Measurements from ENCODE around the gene CDC42EP2. TPM values are rescaled to one million over a fixed set of nuclear protein-coding genes. Genes with fewer than 3 reads are reported as not detected.

Gene CDC42EP2
- total RNA-seq, 2 donors from 2014 or later = 7.7 to 8.7 TPM

DNA sequence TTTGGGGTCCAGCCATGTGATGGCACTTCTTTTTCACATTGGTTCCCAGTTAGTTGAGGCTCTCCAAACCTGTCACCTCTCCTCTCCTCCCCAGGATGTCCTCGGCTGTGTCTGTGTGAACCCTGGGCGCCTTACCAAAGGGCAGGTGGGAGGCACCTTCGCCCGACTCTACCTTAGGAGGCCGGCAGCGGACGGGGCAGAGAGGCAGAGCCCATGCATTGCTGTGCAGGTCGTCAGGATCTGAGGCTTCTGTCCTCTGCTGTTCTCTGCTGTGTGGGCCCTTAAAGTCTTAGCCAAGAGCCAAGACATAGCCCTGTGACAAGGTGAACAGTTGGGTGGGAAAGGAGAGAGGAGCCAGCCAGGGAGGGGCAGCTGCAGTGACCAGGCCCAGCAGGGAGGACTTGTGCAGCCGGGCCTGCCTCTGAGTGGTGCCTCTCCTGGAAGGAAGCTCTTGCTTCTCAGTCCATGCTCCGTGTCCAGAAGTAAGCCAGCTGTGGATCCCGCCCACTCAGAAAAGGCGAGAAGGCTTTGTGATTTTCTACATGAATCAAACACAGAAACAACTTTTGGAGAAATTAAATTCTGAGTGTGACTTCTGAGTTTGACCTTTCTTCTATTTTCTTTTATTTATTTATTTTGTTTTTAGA lies 17.5 kb upstream of the CDC42EP2 start:
- no peak for TF ChIP-seq POLR2A (IDR thresholded peaks at IDR 0.05)
- no peak for TF ChIP-seq CTCF (IDR thresholded peaks at IDR 0.05)
- TF ChIP-seq POLR2AphosphoS5 (IDR thresholded peaks at IDR 0.05) = no peak
- H3K4me1 ChIP-seq (replicated peaks) = peaks cover 2% of the 10 kb centered on the region
- 80% methylated on average over 10 of the region's 12 CpGs for WGBS
- intact Hi-C loops (cut with DNase I) = no loop called here
- H3K27me3 ChIP-seq (replicated peaks; ENCODE audit: insufficient read depth) = no peaks in the 10 kb centered on the region
- peak overlapping the region; percentile 33 to 48 for H3K27ac ChIP-seq
- H3K9me3 ChIP-seq = no peaks in the 10 kb centered on the region
- H3K36me3 ChIP-seq = no peaks in the 10 kb centered on the region
- H3K4me3 ChIP-seq = no peak overlapping the region
- no peak for DNase-seq (ENCODE audit: low spot score)

DNA sequence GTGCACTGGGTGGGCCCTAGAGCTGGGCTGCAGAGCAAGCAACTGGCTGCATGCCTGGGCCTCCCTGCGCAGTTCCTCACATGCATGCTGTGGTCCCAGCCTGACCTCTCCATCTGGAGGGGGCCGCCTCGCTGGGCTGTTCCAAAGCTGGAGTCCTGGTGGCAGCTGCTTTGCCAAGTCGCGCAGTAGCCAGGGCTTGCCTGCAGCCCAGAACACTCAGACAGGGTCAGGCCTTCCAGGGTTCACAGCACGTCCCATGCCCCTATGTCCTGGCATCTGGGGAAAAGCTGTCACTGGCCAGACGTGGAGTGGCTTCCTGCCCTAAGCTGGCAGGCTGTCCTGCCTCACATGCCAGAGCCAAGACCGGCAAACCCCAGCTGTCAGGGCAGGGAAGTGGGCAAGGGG lies 16.5 kb upstream of the CDC42EP2 start:
- Histone ChIP-seq H3K36me3 (no peaks in the 10 kb centered on the region), H3K4me3 (no peak overlapping the region), H3K9me3 (no peaks in the 10 kb centered on the region), H3K4me1 (replicated peaks) (peaks cover 2% of the 10 kb centered on the region), H3K27me3 (replicated peaks; ENCODE audit: insufficient read depth) (no peaks in the 10 kb centered on the region), H3K27ac (peak overlapping the region; percentile 60 to 66)
- DNase-seq (ENCODE audit: low spot score) = no peak
- TF ChIP-seq POLR2AphosphoS5 (IDR thresholded peaks at IDR 0.05) (peak; percentile 5), POLR2A (IDR thresholded peaks at IDR 0.05) (no peak)
- 20% methylated on average over 2 of the region's 8 CpGs for WGBS
- intact Hi-C loops (cut with DNase I) = no loop called here

GRCh38 chr11:65298655-65299179 lies 15.9 kb upstream of the CDC42EP2 start:
- H3K4me3 ChIP-seq = no peak overlapping the region
- H3K36me3 ChIP-seq = no peaks in the 10 kb centered on the region
- peaks cover 2% of the 10 kb centered on the region for H3K4me1 ChIP-seq (replicated peaks)
- no peaks in the 10 kb centered on the region for H3K9me3 ChIP-seq
- DNase-seq (ENCODE audit: low spot score) = no peak
- TF ChIP-seq POLR2A (IDR thresholded peaks at IDR 0.05) = no peak
- TF ChIP-seq POLR2AphosphoS5 (IDR thresholded peaks at IDR 0.05) = peak; percentile 16
- no peak for TF ChIP-seq CTCF (IDR thresholded peaks at IDR 0.05)
- H3K27me3 ChIP-seq (replicated peaks; ENCODE audit: insufficient read depth) = no peaks in the 10 kb centered on the region
- 23% methylated on average over 12 of the region's 12 CpGs for WGBS
- H3K27ac ChIP-seq = peak overlapping the region; percentile 60 to 66
- intact Hi-C loops (cut with DNase I) = no loop called here

DNA sequence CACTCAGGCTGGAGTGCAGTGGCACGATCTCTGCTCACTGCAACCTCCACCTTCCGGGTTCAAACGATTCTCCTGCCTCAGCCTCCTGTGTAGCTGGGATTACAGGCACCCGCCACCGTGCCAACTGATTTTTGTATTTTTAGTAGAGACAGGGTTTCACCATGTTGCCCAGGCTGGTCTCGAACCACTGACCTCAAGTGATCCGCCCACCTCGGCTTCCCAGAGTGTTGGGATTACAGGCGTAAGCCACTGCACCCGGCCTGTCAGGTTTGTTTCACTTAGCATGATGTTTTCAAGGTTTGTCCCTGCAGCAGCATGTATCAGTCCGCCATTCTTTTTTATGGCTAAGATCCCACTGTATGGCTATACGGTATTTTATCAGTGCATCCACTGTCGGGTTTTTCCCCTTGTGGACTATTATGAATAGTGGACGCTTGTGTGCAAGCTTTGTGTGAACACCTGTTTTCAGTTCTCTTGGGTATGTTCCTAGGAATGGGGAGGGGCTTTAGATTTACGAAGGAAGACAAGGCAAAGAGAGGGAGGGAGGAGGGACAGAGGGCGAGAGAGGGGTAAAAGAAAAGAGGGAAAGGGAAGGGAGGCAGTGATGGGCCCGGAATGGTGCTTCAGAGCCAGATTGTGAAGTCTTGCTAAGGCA lies 13.9 kb upstream of the CDC42EP2 start:
- H3K27me3 ChIP-seq (replicated peaks; ENCODE audit: insufficient read depth) = no peaks in the 10 kb centered on the region
- no peaks in the 10 kb centered on the region for H3K36me3 ChIP-seq
- TF ChIP-seq POLR2AphosphoS5 (IDR thresholded peaks at IDR 0.05) (no peak), POLR2A (IDR thresholded peaks at IDR 0.05) (no peak), CTCF (IDR thresholded peaks at IDR 0.05) (no peak)
- peaks cover 6% of the 10 kb centered on the region for H3K4me1 ChIP-seq (replicated peaks)
- intact Hi-C loops (cut with DNase I) = no loop called here
- no peak for DNase-seq (ENCODE audit: low spot score)
- no peak overlapping the region for H3K4me3 ChIP-seq
- no peaks in the 10 kb centered on the region for H3K9me3 ChIP-seq
- 80% methylated on average over 17 of the region's 17 CpGs for WGBS
- H3K27ac ChIP-seq = no peak overlapping the region

DNA sequence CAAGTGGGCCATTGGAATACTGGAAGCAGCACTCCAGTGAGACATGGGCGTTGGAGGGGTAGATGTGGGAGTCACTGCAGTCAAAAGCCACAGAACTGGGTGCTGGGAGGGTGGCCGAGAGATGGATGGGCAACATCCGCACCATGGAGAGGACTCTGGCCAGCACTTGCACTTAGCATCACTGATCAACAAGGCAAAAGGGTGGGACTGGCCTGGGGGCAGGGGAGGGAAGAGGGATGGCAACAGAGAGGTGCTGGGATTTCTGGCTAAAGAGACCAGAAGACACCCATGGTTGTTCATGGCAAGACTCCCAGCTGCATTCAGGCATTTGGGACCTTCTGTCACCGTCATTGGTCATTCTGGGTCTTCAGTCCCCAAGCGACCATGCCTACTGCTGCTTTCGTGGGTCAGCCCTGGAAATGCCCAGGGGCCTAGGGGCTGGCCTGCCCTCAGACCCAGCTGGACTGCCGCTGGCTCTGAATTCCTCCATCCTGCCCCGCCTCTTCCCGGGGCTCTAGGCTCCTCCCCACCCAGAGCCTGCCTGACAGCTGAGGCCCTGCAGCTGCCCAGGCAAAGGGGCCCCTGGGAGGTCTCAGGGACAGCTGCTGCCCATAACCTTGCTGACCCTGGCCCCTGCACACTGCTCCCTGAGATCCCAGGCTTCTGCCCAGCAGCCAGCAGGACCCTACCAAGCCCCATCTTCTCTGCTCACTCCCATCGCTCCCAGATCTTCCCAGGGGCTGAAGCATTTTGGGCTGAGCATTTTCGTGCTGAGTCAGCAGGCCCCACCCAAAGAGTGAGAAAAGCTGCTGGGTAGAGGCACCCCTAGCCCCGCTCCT lies 13.0 kb upstream of the CDC42EP2 start:
- no peak for TF ChIP-seq POLR2AphosphoS5 (IDR thresholded peaks at IDR 0.05)
- no peak for TF ChIP-seq POLR2A (IDR thresholded peaks at IDR 0.05)
- no peak for TF ChIP-seq CTCF (IDR thresholded peaks at IDR 0.05)
- peak overlapping the region in 1 of 2 donors; percentile 1 for H3K27ac ChIP-seq
- peaks cover 10% of the 10 kb centered on the region for H3K4me1 ChIP-seq (replicated peaks)
- H3K36me3 ChIP-seq = no peaks in the 10 kb centered on the region
- no peak for DNase-seq (ENCODE audit: low spot score)
- no peak overlapping the region for H3K4me3 ChIP-seq
- intact Hi-C loops (cut with DNase I) = no loop called here
- 69% methylated on average over 12 of the region's 12 CpGs for WGBS
- no peaks in the 10 kb centered on the region for H3K9me3 ChIP-seq
- no peaks in the 10 kb centered on the region for H3K27me3 ChIP-seq (replicated peaks; ENCODE audit: insufficient read depth)

Measured in prostate gland (tissue), 2 donors.